HUES48 (cell line): ENCODE data around the gene NCAM1.
A peak's percentile ranks its signal among the peaks of the same experiment; 100 is the strongest.
"Not testable (repeated sequence)": the region's sequence is repeated elsewhere in the genome, so short reads cannot be mapped to it uniquely, and the experiment has no call there.

Experiments used
- H3K27ac ChIP-seq: one replicate; pipeline ENCODE4 v1.7.0; 2013; ENCODE audit warnings: low read depth, low read length, inconsistent platforms
- H3K27me3 ChIP-seq: 2 replicates; pipeline ENCODE4 v1.6.1; 2013; ENCODE audit warnings: mild to moderate bottlenecking, low read length; ENCODE audit not compliant: control insufficient read depth, insufficient read depth
- H3K36me3 ChIP-seq: 2 replicates; pipeline ENCODE4 v1.6.1; 2013; ENCODE audit warnings: low read length; ENCODE audit not compliant: control insufficient read depth, insufficient read depth
- H3K4me1 ChIP-seq: 2 replicates; pipeline ENCODE4 v1.6.1; 2013; ENCODE audit warnings: mild to moderate bottlenecking, low read length; ENCODE audit not compliant: control insufficient read depth, insufficient read depth
- H3K4me3 ChIP-seq: 2 replicates; pipeline ENCODE4 v1.5.1; 2013; ENCODE audit warnings: mild to moderate bottlenecking, low read depth, low read length
- H3K9ac ChIP-seq: 2 replicates; pipeline ENCODE4 v1.6.1; 2013; ENCODE audit warnings: mild to moderate bottlenecking, low read depth, low read length, moderate library complexity
- H3K9me3 ChIP-seq: 2 replicates; pipeline ENCODE4 v1.6.1; 2013; ENCODE audit warnings: low read length; ENCODE audit not compliant: control insufficient read depth, insufficient read depth

Gene NCAM1

GRCh38 chr11:113023228-113023627, 62.0 kb downstream of the NCAM1 start:
- no peak overlapping the region for H3K4me3 ChIP-seq
- no peak overlapping the region for H3K9ac ChIP-seq
- no peaks in the 10 kb centered on the region for H3K27me3 ChIP-seq

GRCh38 chr11:113023986-113024385, 62.8 kb downstream of the NCAM1 start:
- Histone ChIP-seq H3K27ac (no peak overlapping the region), H3K4me1 (no peaks in the 10 kb centered on the region), H3K36me3 (no peaks in the 10 kb centered on the region), H3K9ac (no peak overlapping the region), H3K9me3 (no peaks in the 10 kb centered on the region), H3K4me3 (no peak overlapping the region), H3K27me3 (no peaks in the 10 kb centered on the region)

More at GRCh38 chr11:113023228-113023627, 62.0 kb downstream of the NCAM1 start:
- Histone ChIP-seq H3K36me3 (no peaks in the 10 kb centered on the region), H3K4me1 (no peaks in the 10 kb centered on the region), H3K9me3 (no peaks in the 10 kb centered on the region), H3K27ac (no peak overlapping the region)

- Histone ChIP-seq H3K27me3 (no peaks in the 10 kb centered on the region), H3K4me3 (no peak overlapping the region), H3K9me3 (no peaks in the 10 kb centered on the region), H3K4me1 (no peaks in the 10 kb centered on the region), H3K9ac (no peak overlapping the region), H3K27ac (no peak overlapping the region), H3K36me3 (no peaks in the 10 kb centered on the region)
These were observed 65.6 kb downstream of the NCAM1 start for GRCh38 chr11:113026778-113027177.

- H3K27me3 ChIP-seq = no peaks in the 10 kb centered on the region
- no peak overlapping the region for H3K9ac ChIP-seq
- no peaks in the 10 kb centered on the region for H3K36me3 ChIP-seq
- H3K4me3 ChIP-seq = no peak overlapping the region
- H3K4me1 ChIP-seq = peaks cover 5% of the 10 kb centered on the region
- H3K27ac ChIP-seq = no peak overlapping the region
- H3K9me3 ChIP-seq = no peaks in the 10 kb centered on the region
These were observed 73.4 kb downstream of the NCAM1 start for GRCh38 chr11:113034576-113034975.

- Histone ChIP-seq H3K4me3 (no peak overlapping the region), H3K4me1 (peaks cover 5% of the 10 kb centered on the region), H3K27me3 (no peaks in the 10 kb centered on the region), H3K9ac (no peak overlapping the region), H3K27ac (no peak overlapping the region), H3K9me3 (no peaks in the 10 kb centered on the region), H3K36me3 (no peaks in the 10 kb centered on the region)
These were observed 74.5 kb downstream of the NCAM1 start for GRCh38 chr11:113035708-113036107.

GRCh38 chr11:113043698-113044097, 82.5 kb downstream of the NCAM1 start:
- Histone ChIP-seq H3K36me3 (no peaks in the 10 kb centered on the region), H3K4me3 (no peak overlapping the region), H3K9me3 (no peaks in the 10 kb centered on the region), H3K27me3 (no peaks in the 10 kb centered on the region), H3K27ac (no peak overlapping the region), H3K9ac (no peak overlapping the region), H3K4me1 (no peaks in the 10 kb centered on the region)

GRCh38 chr11:113045146-113045545, 83.9 kb downstream of the NCAM1 start:
- peak overlapping the region; percentile 6 for H3K27ac ChIP-seq
- no peaks in the 10 kb centered on the region for H3K36me3 ChIP-seq
- H3K4me3 ChIP-seq = no peak overlapping the region
- H3K4me1 ChIP-seq = no peaks in the 10 kb centered on the region
- no peaks in the 10 kb centered on the region for H3K27me3 ChIP-seq
- no peak overlapping the region for H3K9ac ChIP-seq
- no peaks in the 10 kb centered on the region for H3K9me3 ChIP-seq

GRCh38 chr11:113046866-113047265, 85.6 kb downstream of the NCAM1 start:
- Histone ChIP-seq H3K27ac (no peak overlapping the region), H3K36me3 (no peaks in the 10 kb centered on the region), H3K4me3 (no peak overlapping the region), H3K9me3 (no peaks in the 10 kb centered on the region), H3K9ac (no peak overlapping the region), H3K4me1 (no peaks in the 10 kb centered on the region), H3K27me3 (no peaks in the 10 kb centered on the region)

GRCh38 chr11:113048820-113049768, 87.9 kb downstream of the NCAM1 start:
- no peaks in the 10 kb centered on the region for H3K4me1 ChIP-seq
- no peak overlapping the region for H3K4me3 ChIP-seq
- no peak overlapping the region for H3K27ac ChIP-seq
- no peaks in the 10 kb centered on the region for H3K36me3 ChIP-seq
- H3K9ac ChIP-seq = no peak overlapping the region
- no peaks in the 10 kb centered on the region for H3K27me3 ChIP-seq
- H3K9me3 ChIP-seq = no peaks in the 10 kb centered on the region

GRCh38 chr11:113053042-113053441, 91.8 kb downstream of the NCAM1 start:
- not testable (repeated sequence) for H3K36me3 ChIP-seq, H3K4me3 ChIP-seq, H3K9me3 ChIP-seq, H3K4me1 ChIP-seq, H3K27ac ChIP-seq, H3K27me3 ChIP-seq, H3K9ac ChIP-seq

- Histone ChIP-seq H3K4me1 (no peaks in the 10 kb centered on the region), H3K36me3 (no peaks in the 10 kb centered on the region), H3K27ac (no peak overlapping the region), H3K4me3 (no peak overlapping the region), H3K9me3 (no peaks in the 10 kb centered on the region), H3K27me3 (no peaks in the 10 kb centered on the region), H3K9ac (no peak overlapping the region)
These were observed 95.8 kb downstream of the NCAM1 start for GRCh38 chr11:113057038-113057437.
